Right ventricle myocardium superior (tissue), 1 donor: ENCODE results near the gene PRKX. TPM values are rescaled to one million over a fixed set of nuclear protein-coding genes. Genes with fewer than 3 reads are reported as not detected.
"Not testable (repeated sequence)": the region's sequence is repeated elsewhere in the genome, so short reads cannot be mapped to it uniquely, and the experiment has no call there.

Experiments used
- ATAC-seq: fragments of 200-7000 bp; cut with Tn5 transposase; one replicate; pipeline ENCODE4 v1.9.1; 2020; ENCODE audit warnings: mild to moderate bottlenecking; ENCODE audit not compliant: poor library complexity
- DNase-seq: peaks from one replicate; pipeline ENCODE4 v3.0.0-alpha.2; 2020
- intact Hi-C: fragments of 100-400 bp; cut with DNase I; formaldehyde crosslinking; loops from one replicate; pipeline ENCODE4 v1.11.2; 2022
- long read RNA-seq: library from polyadenylated mRNA; unstranded; transcript quantifications from one replicate; pipeline ENCODE4 v2.0.0, GENCODE V29; 2021
- total RNA-seq: library from RNA; stranded (reverse); fragmentation: NEBNext Ultra II Directional; extraction: Animal tissue kit (Norgen Biotek cat#: 25700); gene quantifications from one replicate; pipeline ENCODE4 v1.2.1, GENCODE V29; 2021
- donor health status: DM: no; HTN: yes; CAD: no; lungs with severe emphysema.

Gene PRKX
- total RNA-seq, result 4.8 TPM
- long read RNA-seq, full-length matches to known transcripts, result 6 of 9 reads
- long read RNA-seq, partial matches to known transcripts, result 0 of 9 reads
- long read RNA-seq, other reads (novel, unspliced or antisense), result 3 of 9 reads

DNA sequence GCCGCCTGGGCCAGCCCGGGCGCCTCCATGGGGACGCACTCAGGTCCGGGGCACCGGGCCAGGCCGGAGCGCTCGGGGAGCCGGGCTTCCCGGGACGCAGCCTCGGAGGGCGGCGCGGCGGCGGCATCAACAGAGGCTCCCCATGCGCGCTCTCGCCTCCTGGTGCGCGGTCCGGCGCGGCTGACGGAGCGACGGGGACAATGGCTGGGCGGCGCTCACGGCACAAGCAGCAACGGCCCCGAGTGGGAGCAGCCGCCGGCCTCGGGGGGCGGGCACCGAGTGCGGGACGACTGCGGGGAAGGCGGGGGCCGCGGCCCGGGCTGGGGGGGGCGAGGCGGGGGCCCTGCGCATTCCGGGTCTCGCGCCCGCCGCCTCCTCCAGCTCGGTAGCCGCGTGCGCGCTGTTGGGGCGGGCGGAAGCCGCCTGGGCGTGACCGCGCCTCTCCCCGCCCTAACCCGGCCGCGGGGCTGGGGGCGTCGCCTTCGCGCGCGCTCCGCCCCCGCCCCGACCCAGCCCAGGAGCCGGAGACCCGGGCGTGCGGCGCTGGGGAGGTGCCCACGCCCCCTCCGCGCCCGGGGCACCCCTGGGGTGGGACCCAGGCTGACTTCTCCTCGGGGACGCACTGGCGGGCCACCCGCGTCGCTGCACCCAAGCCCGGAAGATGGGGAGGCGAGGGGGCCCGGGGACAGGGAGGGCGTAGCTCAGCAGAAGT, at the start of gene PRKX:
Gene PRKX, minus strand, starts transcription at position 425 of the 712 bp plus-strand sequence. Its CDS starts 396 bp downstream, at position 29.
- DNase-seq, result peak; percentile 66
- intact Hi-C loops, result no loop called here
- ATAC-seq, result peak; percentile 89

DNA sequence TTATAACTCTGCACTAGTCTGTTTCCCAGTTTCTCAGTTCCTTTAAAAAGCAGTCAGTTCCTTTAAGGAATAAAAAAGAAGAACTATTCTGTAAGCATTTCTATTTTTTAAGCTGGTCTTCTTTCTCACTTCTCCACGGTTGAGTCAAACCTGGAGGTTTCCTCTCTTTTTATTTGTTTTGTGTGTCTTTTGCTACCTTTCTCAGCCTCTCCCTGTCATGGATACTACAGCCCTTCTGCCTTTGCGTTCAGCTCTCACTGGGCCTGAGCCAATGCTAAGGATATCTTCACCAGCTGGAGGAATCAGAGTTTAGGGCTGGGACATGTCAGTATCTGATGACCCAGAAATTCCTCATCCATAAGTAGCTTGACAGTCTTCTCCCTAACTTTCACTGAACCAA, 49.7 kb upstream of the PRKX start:
- intact Hi-C loops, result no loop called here
- DNase-seq (no peak), ATAC-seq (no peak)

DNA sequence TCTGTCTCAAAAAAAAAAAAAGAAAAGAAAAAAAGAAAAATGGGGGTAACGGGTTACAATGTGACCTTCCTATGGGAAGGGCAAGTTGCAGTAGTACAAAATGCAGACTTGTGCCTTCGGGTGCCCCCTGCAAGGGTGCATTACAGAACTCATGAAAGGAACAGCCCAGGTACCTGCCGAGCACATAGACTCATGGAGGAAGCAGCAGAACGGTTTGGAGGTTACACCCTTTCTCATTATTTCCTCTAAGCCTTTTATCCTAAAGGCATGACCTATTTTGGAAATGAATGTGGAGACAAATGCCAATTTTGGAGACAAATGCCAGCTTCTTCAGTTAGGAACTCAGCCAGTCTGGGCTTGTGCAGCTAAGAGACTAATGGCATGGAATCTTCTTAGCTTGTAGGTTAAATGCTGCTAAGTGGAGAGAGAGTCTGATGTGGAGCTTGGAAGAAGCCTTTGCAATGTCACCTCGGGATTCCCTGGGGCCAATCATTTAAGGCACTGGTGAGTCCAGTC, 44.1 kb upstream of the PRKX start:
- ATAC-seq (no peak), DNase-seq (no peak)
- intact Hi-C loops, result no loop called here

DNA sequence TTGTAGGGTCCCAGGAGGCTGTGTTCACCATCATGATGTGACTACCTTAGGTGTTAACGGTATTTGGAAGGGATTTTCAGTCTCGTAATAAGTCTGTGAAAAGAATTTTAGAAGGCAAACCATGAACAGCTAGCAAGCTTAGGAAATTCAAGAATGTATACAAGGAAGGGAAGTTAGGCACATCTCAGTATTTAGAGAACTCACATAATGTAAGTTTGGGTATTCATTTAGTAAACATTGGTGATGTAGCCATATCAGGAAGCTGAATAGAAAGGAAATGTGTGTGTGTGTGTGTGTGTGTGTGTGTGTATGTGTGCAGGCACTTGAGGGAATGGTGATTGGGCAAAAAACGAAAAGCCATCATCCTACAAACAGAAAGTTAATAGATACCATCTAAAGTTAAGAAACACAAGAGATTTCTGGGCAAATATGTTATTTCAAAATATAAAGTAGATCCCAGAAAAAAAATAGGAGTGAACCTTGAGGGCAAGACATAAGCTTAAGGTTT, 34.7 kb upstream of the PRKX start:
- intact Hi-C loops, result no loop called here
- ATAC-seq, result no peak

DNA sequence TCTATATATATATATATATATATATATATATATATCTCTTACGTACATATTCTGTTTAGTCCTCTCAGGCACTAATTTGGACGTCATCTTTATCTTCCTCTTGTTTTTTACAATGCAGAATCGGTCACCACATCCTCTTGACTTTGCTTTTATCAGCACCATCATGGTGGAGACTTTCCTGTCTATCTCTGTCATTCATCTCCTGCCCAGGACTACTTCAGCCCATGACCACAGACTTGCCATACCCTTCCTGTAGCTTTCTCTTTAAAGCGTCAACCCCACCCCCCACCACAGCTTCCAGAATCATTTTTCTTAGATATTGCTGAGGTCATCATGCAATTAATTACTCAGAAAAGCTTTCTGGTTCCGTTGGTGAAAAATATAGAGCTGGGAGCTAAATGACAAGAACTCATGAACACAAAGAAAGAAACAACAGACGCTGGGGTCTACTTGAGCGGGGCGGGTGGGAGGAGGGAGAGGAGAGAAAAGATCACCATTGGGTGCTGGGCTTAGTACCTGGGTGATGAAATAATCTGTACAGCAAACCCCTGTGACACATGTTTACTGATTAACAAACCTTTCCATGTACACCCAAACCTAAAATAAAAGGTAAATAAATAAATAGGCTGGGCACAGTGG, 30.5 kb upstream of the PRKX start:
- ATAC-seq, result no peak
- DNase-seq, result no peak
- intact Hi-C loops, result no loop called here

More for the DNA sequence above, 34.7 kb upstream of the PRKX start:
- DNase-seq, result no peak

DNA sequence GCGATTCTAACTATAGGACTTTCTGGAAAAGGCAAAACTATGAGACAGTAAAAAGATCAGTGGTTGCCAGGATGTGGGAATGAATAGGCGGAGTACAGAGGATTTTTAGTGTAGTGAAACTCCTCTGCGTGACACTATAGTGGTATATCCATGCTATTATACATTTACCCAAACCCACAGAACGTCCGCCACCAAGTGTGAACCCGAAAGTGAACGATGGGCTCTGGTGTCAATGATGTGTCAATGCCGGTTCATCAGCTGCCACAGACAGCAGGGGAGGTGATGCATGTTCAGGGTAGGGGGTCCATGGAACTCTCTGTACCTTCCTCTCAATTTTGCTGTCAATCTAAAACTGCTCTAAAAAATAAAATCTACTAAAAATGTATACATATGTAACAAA, 27.5 kb upstream of the PRKX start:
- ATAC-seq, intact Hi-C loops, DNase-seq: not testable (repeated sequence)

DNA sequence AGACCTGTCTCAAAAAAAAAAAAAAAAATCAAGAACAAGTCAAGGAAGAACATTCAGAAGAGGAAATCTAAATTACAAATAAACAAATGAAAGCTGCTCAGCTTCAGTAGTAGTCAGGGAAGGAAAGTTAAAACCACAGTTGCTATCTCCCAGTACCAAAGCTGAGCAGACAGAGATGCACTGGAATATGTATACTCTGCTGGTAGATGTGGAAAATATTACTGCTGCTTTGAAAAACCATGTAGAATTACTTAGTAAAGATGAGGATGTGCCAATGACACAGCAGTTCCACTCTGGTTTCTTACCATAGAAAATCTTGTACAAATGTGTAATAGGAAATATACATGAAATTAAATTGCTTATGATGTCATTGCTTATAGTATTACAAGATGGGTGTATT, 25.1 kb upstream of the PRKX start:
- DNase-seq (no peak), ATAC-seq (no peak)
- intact Hi-C loops, result no loop called here

DNA sequence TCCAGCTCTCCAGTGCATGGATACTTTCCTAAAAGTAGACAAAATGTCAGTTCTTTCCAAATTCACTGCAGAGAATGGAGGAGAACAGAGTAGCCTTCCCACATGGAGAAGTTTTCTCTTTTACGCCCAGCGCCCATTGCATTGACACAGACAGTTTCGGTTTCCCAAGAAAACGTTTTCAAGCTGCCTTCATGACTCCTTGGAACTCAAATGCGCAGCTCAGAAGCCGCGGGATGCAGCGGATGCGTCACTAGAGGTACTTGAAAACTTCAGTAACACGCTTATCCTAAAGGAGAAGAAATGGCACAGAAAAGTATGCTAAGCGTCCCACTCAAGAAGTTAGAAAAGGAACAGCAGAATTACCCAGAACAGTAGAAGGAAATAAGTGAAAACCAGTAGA, 23.1 kb upstream of the PRKX start:
- intact Hi-C loops, ATAC-seq, DNase-seq: not testable (repeated sequence)

DNA sequence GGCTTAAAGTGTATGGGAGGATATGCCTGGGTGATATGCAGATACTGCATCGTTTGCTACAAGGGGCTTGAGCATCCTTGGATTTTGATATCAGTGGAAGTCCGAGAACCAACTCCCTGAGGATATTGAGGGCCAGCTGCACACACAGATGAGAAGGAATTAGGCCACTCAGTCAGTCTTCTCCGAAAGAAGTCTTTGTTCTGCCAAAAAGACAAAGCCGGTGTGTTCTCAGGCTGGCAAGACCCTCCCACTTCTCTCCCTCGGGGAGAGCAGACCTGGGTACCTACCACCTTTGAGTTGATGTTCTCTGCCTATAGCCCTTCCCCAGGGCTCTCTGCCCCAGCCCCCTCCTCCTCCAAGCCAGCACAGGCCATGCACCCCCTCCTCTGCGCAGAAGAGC, 22.4 kb upstream of the PRKX start:
- ATAC-seq, DNase-seq, intact Hi-C loops: not testable (repeated sequence)

DNA sequence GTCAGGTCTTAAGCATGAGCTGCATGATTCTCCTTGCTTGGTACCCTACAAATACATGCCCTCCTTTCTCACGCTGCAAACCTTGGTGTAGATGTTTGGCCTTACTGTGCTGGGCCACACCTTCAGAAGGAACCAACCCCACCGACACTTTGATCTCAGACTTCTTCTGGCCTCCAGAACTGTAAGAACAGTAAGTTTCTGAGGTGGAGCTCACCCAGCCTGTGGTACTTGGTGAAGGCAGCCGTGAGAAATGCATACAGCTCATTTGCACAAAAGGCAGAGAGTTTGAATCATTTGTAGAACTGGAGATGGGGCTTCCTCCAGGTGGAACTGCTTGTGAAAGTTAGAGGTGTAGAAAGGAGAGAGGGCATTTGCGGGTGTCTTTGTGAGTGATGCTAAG, 21.0 kb upstream of the PRKX start:
- DNase-seq, intact Hi-C loops, ATAC-seq: not testable (repeated sequence)

DNA sequence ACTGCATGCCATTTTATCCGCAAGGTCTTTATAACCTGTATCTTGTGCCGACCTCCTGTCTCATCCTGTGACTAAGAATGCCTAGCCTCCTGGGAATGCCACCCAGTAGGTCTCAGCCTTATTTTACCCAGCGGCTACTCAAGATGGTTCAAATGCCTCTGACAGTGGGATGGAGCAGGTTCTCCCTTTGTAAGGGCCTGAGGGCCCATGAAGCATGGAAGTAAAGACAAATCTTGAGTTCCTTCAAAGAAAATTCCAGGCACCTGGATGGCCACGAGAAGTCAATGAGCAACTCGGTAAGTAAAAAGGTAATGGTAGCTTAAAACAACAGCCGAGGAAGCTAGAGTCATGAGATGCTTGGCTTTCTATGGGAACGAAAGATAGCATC, 19.6 kb upstream of the PRKX start:
- intact Hi-C loops, result no loop called here
- no peak for DNase-seq

DNA sequence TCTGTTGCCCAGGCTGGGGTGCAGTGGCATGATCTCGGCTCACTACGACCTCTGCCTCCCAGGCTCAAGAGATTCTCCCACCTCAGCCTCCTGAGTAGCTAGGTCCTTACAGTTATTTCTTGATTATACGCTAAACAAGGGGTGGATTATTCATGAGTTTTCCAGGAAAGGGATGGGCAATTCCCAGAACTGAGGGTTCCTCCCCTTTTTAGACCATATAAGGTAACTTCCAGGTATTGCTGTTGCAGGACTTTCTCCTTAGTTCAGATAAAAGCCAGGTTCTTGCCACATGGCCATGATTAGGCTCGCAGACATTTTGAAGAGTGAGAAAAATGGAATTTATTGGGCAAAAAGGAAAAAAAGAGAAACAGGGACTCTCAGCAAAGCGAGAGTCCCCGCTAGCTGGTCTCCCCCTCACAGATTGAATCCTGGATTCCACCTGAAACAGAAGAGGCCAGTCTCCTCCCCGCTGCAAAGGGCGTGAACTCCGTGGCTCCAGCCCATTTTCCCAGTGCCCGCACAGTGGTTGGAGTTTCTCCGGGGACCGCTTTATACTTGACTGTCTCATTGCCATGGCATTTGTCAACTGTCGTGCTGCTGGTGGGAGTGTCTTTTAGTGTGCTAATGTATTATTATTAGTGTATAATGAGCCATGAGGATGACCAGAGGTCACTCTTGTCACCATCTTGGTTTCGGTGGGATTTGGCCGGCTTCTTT, 19.0 kb upstream of the PRKX start:
- not testable (repeated sequence) for DNase-seq

More for the DNA sequence above, 19.6 kb upstream of the PRKX start:
- no peak for ATAC-seq

DNA sequence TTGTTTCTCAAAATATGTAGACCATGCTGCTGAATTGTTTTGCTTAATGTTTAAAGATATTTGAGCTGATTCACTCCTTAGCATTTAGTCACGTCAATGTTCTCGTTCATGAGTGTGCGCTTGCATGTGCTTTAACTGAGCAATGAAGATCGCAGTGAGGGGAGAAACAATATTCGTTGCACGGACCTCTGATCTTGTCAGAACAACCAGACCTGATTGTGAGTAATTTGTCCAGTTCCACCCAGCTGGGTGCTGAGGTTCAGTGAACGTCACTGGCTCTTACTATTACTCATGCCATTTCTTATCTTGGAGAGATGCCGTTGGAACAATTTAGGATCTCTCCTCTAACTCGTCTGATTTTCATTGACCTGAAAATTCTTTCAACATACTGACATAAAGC, 15.0 kb upstream of the PRKX start:
- ATAC-seq, result no peak
- DNase-seq, result no peak
- intact Hi-C loops, result no loop called here

More for the DNA sequence above, 19.0 kb upstream of the PRKX start:
- intact Hi-C loops, ATAC-seq: not testable (repeated sequence)

DNA sequence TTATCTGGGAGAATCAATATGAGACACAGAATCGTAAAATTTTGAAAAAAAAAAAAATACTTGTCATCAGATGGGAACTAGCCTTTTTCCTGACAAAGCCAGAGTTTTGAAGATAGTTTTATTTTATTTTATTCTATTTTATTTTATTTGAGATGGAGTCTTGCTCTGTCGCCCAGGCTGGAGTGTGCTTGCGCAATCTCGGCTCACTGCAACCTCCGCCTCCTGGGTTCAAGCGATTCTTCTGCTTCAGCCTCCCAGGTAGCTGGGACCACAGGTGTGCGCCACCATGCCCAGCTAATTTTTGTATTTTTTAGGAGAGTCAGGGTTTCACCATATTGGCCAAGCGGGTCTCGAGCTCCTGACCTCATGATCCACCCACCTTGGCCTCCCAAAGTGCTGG, 10.0 kb upstream of the PRKX start:
- ATAC-seq, result not testable (repeated sequence)

DNA sequence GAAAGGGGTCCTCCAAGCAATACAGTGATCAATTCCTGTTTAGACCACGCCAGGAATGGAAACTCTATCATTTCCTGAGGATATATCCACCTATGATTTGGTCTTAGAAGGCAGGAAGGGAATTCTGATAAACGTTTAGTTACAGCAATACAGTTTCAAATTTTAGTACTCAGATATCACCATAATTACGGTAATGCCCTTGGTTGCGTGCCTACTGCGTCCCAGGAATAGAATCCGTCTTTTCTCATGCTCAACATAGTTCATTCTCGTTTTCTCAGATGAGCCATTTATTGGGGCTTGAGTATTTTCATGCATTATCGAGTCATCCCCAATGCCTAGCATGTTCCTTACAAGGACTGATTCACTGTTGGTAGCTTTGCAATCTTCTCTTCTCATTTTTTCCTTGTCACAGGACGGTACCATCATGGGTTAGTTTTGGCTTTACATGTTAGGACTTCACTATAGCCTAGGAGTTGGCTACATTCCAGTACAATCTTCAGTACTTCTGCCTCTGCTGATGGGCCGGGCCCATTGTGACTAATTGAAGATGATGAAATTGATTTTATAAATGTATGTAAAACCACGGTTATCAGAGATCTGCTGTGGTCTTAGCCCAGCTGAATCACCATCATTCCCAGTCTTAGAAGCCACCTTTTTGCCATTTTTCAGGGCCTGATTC, 4.4 kb upstream of the PRKX start:
- ATAC-seq (no peak), DNase-seq (no peak)
- intact Hi-C loops, result no loop called here

More for the DNA sequence above, 10.0 kb upstream of the PRKX start:
- intact Hi-C loops, DNase-seq: not testable (repeated sequence)

DNA sequence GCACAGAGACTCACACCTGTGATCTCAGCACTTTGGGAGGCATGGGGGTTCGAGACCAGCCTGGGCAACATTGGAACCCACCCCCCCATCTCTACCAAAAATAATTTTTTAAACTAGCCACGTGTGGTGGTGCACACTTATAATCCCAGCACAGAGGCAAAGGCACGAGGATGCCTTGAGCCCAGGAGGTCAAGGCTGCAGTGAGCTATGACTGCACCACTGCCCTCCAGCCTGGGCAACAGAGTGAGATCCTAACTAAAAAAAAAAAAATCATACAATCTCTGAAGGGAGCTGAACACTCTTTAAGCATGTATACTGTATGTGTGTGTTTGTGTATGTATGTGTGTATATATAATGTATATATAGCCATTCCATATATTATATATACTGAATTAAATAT, 2.5 kb upstream of the PRKX start:
- intact Hi-C loops, result no loop called here
- DNase-seq (no peak), ATAC-seq (no peak)

DNA sequence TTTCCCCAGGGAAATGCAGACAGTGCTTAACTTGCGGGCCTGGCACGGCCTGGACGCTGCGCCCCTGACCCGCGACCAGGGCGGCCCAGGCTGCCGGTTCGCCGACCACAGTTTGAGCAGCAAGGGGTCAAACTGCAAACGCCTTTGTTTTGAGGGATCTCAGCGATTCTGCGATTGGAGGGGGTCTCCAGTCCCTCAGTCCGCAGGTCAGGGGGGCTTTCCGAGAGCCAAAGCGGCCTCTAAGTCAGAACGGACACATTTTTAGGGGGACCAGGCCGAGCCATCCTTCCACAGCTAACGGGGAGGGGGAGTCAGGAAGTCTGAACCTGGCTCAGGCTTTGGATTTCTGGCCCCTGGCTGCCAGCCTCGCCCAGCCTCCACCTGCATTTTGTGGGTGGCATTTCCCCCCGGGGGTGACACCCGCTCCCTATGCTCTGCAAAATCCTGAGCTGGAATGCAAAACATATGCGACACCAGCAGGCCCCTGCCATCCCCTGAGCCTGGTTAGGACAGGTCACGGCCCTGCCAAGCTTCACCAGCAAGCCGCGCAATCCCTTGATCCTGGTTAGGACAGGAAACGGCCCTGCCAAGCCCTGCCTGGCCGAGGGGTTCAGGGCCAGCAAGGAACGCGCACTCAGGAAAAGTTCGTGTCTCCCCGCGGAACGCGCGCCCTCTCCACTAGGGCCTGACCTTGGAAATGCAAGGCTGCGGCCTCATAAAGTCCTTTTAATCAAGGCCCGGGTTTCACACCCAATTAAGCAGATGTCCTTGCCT, 1.4 kb upstream of the PRKX start:
- ATAC-seq, intact Hi-C loops, DNase-seq: not testable (repeated sequence)
